GM19463 (cell line): Measurements from ENCODE around the gene ZDHHC6.
"Not testable (repeated sequence)": the region's sequence is repeated elsewhere in the genome, so short reads cannot be mapped to it uniquely, and the experiment has no call there.

Experiments
- ATAC-seq: cut with Tn5 transposase; IDR thresholded peaks from one replicate; pipeline ENCODE4 v1.9.1; 2021; ENCODE audit warnings: mild to moderate bottlenecking, moderate library complexity; ENCODE audit not compliant: unreplicated experiment

The ZDHHC6 gene

DNA sequence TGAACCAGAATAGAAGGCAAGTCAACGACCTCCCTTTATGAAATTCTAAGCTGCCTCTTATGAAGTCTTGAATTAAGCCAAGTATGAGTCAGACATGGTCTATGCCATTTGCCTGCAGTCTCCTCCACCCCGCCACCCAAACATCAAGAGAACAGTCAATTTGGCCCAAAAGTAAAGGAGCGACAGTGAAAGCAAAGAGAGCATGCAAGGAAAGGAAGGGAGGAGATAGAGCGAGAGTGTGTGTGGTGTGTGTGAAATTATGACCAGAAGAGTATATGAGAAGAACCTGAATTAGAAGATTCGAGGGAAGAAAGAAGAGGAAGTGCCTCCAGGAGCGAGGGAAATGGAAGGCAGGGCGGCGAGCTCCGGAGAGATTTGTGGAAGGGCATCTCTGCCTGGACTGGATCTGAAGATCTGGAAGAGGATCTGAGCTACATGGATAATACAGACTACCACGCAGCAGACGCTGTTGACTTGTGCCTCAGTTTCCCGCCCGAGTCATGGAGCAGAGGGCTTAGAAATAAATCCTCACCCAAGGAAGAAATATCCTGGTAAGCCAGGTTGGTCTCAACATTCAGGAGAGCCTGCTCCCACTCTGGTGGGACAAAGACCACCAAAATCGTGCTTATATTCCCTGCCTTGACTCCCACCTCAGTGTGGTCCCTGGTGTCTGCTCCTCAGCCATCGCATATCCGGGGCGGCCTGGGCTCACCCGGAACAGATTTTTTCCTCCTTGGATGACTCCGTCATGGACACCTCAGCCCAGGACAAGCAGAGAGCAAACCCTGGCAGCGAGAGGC is 459 bp downstream of the ZDHHC6 start:
- peak; percentile 41 for ATAC-seq

DNA sequence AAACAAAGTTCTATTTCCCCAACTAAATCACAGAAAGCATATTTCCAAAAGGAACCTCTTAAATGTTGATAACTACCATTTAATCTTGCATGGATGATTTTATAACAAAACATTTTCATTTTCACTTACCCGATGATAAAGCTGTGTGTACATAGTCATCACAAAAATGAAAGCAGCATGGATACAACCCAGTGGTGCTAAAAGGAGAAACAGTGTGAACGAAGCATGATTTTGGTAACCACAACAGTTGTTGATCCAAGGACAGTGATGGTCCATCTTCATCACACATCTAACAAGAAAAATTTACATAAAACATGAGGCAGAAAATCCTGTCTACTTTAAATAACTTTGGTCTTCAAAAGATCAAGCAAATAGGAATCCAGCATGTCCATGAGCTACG is 4.7 kb downstream of the ZDHHC6 start:
- no peak for ATAC-seq

- no peak for ATAC-seq
These were observed 5.2 kb downstream of the ZDHHC6 start for GRCh38 chr10:112441520-112441919.

DNA sequence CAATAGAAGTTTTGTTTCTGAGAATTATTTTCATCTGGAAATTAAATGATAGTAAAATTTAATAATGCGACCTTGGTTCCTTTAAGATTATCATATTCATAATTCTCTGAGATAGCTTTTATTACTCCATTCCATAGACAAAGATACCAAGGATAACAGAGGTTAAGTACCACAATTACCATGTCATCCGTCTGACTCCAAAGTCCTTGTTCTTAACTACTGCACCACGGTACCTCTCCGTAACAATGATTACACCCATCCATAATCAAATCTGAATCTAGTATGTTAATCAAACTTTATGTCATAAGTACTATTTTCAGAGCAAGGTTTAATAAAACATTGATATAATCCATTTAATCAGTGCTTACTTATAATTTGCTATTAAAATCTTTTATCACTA is 8.4 kb downstream of the ZDHHC6 start:
- no peak for ATAC-seq

DNA sequence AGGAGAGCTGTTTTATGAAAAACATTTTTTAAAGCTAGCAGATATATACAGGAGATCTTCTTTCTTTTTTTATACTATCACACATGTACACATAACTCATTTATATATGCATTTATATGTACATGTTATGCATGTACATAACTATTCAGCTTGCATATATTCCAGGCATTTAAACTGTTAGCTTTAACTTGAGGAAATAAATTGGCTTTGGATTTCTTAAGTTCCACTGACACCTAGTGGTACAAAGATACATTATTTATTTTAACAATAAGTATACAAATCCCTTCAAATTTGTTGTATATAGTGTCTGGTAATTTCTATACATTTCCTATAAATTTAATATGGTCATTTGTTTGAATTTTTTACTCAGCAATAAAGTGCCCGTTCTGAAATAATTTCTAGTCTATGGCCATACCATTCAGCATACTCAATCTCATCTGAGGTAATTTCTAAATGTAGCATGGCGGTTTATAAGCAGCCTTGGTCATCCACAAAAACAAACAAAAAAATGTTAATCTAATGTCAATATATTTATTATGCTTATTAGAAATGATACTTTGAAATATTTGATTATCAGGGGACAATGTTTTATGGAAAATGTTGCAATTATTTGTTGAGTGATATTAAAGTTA is 11.6 kb downstream of the ZDHHC6 start:
- no peak for ATAC-seq

- ATAC-seq: no peak
These were observed 13.6 kb downstream of the ZDHHC6 start for GRCh38 chr10:112433136-112433535.

- ATAC-seq: no peak
These were observed 17.0 kb downstream of the ZDHHC6 start for GRCh38 chr10:112429654-112430230.

- ATAC-seq: no peak
These were observed 17.6 kb downstream of the ZDHHC6 start for GRCh38 chr10:112429147-112429546.

DNA sequence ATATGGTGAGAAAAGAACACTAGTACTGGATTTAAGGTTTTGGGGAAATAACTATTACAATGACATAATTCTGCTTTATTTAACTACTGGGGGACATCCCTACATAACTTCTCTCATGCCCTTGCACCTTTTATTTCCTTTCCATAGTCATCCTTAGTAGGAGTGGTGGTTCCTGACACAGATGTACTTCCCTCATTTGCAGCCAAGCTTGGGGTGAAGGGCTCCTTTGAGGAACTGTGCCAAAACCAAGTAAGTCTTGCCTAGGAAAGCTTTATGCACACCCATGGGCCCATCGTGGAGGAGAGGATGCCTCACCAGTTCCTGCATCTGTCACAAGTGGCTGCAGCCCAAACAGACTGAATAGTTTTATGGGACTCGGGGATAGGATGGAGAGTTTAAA is 20.6 kb downstream of the ZDHHC6 start:
- ATAC-seq: no peak

GRCh38 chr10:112424651-112425050 is 22.1 kb downstream of the ZDHHC6 start:
- no peak for ATAC-seq

DNA sequence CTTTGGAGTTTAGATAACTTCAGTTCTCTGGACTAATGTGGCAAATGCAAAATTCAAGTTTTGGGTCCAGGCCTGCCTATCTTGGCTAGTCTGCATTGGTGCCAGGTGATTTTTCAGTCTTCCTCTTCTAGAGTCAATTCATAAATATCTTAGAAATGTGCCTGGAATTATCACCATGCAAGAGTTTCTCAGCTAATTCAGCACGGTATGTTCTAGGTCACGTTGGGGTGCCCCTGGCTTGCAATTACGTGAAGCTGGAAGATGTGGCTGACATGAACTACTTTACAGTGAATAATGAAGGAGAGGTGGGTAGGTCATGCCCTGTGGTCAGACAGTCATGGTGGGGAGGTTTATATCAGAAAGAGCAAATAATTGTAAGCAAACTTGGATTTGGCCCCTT is 25.0 kb downstream of the ZDHHC6 start:
- no peak for ATAC-seq

DNA sequence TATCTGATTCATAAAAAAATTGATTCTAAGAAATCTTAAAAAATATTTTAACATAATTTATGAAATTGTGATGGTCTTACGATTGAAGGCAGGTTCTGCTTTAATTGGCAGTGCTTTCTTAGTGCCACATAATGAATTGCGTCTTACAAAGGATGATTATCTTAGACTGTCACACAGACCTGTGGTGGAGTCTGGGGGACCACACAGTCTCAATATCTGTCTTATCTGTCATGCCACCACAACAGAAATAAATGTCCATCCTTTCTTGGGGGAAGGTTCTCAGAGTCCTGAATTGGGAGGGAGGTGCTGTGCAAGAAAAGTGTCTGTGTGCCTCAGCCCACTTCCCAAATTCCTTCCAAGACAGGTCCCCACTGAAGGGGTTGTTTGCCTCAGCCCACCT is 34.0 kb downstream of the ZDHHC6 start:
- no peak for ATAC-seq

DNA sequence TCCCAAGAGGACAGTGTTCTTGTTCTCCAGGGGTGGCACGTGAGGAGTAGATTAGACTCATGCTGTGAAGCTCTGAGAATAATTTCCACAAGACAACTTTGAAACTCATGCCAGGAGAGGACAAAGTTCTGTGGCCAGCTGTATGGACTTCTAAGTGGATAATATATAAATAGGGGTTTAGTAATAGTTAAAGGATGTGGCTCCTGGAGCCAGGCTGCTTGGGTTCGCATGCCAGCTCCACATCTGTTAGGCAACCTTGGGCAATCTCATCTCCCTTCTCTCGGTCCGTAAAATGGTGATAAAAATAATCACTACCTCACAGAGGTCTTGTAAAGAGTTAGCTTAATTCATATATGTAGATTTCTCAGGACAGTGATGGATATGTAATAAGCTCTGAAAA is 37.0 kb downstream of the ZDHHC6 start:
- ATAC-seq: no peak

DNA sequence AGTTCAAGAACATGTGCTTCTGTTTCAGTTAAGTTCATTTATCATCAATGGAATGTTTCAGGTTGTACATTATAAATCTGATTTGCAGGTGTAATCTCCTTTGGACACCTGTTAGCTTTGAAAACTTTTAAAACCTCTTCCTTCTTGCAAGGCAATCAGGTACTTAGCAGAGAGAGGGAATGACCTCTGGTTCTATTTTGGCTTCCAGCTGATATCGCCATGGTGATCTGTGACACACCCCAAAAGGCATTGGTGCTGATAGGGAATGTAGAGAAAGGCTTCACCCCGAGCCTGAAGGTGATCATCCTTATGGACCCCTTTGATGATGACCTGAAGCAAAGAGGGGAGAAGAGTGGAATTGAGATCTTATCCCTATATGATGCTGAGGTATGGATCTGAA is 37.4 kb downstream of the ZDHHC6 start:
- ATAC-seq: no peak

DNA sequence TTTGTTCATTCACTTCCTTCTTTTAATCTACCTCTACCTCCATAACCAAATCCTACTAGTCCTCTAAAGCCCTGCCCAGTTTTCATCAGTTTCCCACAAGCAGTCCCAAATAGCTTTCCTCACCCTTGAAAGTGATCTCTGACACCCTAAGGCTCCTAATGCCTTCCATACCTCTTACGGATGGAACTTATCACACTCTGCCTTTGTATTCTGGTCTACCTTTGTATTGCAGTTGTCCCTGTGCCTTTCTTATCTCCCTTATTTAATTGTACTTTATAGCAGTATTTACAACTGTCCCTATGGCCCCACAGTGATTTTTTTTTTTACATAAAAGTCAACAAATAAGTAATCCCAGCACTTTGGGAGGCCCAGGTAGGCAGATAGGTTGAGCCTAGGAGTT is 39.0 kb downstream of the ZDHHC6 start:
- ATAC-seq: no peak

DNA sequence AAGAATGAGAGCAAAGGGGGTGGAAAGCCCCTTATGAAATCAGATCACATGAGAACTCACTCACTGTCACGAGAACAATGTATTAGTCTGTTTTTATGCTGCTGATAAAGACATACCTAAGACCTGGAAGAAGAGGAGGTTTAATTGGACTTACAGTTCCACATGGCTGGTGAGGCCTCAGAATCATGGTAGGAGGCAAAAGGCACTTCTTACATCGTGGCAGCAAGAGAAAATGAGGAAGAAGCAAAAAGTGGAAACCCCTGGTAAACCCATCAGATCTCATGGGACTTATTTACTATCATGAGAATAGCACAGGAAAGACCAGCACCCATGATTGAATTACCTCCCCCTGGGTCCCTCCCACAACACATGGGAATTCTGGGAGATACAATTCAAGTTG is 39.9 kb downstream of the ZDHHC6 start:
- not testable (repeated sequence) for ATAC-seq

DNA sequence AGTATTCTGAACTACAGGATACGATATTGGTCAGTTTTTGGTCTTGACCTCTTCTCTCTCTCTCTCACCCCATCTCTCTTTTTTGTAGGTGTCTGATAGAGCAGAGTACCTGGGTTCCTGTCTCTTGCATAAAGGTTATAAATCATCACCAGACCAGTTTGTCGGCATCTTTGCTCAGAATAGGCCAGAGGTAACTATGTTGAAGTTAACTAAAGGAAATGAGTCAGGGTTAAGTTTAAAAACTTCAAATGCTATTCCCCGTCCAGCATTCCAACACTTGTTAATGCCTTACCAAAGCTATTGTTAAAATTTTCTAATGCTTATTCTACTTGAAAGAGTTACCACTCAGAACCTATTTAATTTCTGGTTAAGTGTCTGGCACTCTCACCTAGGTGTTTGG is 42.1 kb downstream of the ZDHHC6 start:
- no peak for ATAC-seq

DNA sequence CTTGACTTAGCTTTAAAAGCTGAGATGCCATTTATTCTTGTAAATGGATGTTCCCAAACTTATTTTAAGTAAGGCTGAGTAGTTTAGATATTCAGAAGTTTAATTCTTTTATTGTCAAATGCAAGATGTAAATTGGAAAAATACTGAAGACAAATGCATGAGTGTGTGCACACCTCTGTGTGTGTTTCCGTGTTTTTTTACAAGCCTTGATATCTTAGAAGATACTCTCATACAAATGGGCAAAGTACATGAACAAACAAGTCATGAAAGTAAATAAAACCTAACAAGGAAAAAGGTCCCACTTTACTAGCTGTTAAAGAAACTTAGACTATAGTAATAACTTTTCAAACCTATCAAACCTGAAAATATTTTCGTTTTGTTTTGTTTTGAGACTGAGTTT is 43.8 kb downstream of the ZDHHC6 start:
- no peak for ATAC-seq

GRCh38 chr10:112397592-112397991 is 49.1 kb downstream of the ZDHHC6 start:
- no peak for ATAC-seq

DNA sequence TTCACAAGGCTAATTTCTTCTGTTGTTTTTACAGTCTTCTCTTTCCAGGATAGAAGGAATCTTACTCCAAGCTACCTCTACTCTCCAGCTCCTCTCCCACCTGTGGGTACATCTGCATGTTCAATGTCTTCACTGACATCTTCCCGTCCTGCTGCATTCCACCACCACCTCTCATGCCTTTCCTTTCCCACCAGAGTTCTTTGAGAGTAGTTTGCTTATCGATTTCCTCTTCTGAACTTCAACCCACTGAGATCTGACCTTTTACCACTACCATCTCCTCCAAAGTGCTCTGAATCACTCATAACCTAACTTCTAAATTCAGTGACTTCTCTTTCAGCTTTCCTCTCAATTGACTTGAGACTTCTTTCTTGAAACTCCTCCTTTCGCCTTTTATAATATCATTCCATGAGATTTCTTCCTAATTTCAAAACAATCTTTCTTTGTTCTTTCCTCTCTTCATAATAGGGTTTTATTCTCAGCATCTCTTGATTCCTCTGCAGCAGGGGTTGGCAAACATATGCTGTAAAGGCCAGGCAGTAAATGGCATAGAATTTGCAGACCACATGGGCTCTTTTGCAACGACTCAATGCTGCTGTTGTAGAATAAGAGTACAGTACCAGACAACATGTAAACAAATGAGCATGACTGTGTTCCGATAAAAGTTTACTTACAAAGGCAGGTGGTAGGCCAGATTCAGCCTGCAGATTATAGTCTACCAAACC is 50.7 kb downstream of the ZDHHC6 start:
- ATAC-seq: no peak

DNA sequence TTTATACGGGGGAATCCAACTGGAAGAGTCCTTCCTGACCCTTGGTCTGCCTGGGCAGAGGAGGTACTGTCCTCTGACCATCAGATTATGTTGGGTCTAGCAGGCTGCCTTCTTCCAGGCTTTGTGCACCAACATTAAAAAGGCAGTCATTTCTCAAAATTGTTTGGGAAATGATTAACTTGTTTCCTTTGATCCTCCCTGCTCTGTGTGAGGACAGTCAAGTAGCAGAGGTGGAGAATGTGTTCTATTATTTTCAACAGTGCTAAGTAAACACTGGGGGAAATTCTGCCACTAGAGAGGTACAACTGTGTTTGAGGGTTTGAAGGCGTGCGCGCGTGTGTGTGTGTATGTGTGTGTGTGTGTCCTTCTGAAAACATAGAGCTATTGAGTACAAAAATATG is 52.2 kb downstream of the ZDHHC6 start:
- peak; percentile 57 for ATAC-seq

DNA sequence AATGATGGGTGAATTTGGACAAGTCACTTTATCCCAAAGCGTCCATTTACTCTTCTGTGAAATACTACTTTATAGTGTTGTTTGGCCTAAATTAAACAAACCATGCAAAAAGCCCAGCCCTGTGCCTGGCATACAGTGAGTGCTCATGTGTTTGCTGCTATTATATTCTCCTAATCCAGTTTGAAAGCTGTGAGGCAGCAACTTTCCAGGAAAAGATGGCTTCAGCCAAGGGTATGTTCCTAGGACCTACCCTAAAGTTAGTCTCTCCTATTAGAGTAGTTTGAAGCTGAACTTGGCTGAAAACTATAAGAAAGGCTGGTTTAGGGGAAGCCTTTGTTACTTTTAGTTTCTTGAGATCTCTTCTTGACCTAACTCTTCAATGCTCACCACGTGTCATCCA is 52.9 kb downstream of the ZDHHC6 start:
- ATAC-seq: no peak
